GM18499 (cell line): ENCODE results near the gene PTRH2.
"Not testable (repeated sequence)": the region's sequence is repeated elsewhere in the genome, so short reads cannot be mapped to it uniquely, and the experiment has no call there.

ENCODE experiments used
- ATAC-seq: cut with Tn5 transposase; IDR thresholded peaks from one replicate; pipeline ENCODE4 v1.9.1; 2021; ENCODE audit warnings: moderate number of reproducible peaks; ENCODE audit not compliant: insufficient read depth, unreplicated experiment

PTRH2 gene

DNA sequence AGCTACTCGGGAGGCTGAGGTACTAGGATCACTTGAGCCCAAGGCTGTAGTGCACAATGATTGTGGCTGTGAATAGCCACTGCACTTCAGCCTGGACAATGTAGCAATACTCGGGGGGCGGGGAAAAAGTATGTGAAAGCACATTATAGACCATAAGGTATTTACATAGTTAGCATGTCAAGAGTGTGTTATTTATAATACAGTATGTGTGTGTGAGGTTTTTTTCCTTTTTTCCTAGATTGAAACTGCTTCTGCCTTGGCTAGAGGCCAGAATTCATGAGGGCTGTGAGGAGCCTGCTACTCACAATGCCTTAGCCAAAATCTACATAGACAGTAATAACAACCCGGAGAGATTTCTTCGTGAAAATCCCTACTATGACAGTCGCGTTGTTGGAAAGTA is 30.5 kb downstream of the PTRH2 start:
- no peak for ATAC-seq

DNA sequence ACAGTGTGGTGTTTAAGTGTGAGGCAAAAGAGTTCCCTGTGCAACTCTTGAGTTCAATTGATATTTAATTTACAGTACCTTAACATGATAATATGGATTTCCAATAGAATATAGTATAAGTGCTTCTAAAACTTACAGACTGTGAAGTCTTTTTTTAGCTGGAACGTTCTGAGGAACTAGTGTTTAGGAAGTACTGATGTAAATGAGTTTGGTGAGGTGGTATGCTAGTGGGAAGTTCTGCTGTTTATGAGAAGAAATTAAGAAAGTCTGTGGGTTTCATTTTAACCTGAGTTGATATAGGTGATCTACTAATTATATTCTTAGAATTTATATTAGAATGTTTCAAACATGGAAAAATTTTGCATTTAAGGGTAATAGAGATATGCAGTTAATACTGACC is 32.0 kb downstream of the PTRH2 start:
- no peak for ATAC-seq

DNA sequence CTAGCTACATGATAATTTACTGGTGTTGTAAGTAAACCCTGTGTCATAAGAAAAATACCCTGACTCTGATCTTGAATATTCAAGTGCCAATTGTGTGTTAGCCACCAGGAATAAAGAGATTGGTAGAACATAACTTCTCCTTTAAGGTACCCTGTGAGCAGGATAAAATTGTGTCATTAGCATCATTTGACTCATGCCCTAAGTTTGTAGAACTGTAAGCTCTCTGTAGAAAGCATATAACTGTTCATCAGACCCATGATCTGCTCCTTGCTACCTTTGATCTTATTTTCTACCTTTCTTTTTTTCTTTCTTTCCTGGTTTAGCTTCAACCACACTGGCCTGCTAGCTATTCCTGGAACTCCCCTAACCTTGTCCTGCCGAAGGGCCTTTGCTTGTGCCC is 35.8 kb downstream of the PTRH2 start:
- no peak for ATAC-seq

DNA sequence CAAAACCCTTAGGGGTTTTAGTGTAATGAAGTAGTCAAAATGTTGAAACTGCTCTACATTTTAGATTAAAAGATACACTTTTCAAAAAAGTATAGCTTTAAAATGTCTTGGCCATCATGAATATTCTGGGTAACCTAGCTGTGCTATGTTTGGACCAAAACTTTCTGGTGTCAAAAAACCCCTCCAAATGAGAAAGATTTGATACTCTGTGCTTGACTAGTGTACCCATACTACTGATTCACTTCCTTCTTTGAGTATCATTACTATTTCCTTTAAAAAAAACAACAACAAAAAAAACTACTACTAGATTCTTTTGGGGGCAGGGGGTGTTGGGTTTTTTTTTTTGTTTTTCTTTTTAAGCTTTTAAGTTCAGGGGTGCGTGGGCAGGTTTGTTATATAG is 37.3 kb downstream of the PTRH2 start:
- no peak for ATAC-seq

DNA sequence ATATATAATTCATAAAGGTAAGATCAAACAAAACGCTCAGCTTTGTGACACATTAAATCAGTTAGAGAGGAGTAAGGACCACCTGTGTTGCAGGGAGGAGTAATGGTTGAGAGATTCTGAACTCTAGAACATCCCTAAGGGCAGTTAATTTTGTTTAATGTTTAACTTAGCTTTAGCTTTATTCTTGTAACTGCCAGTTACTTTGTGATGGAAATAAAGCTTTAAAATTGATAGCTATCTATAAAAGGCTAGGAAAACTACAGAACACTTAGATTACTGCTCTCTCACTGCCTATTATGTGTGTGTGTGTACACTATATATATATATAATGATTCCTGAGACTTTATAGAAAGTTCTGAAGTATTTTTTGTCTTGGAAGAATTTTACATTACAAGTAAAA is 37.8 kb downstream of the PTRH2 start:
- ATAC-seq, result no peak

DNA sequence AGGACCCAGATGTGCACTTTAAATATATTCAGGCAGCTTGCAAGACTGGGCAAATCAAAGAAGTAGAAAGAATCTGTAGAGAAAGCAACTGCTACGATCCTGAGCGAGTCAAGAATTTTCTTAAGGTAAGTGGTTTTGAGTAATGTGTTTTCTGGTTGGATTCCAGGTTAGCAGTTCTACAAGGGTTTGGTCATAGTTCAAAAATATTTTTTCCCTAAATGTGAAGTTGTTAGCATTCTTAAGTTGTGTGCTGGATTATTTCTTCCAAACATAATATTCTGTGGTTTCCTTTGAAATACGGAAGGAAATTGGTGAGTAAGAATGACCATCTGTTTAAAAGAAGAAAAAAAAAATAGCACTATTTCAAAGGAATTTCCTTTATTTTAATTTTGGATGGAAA is 38.4 kb downstream of the PTRH2 start:
- no peak for ATAC-seq

DNA sequence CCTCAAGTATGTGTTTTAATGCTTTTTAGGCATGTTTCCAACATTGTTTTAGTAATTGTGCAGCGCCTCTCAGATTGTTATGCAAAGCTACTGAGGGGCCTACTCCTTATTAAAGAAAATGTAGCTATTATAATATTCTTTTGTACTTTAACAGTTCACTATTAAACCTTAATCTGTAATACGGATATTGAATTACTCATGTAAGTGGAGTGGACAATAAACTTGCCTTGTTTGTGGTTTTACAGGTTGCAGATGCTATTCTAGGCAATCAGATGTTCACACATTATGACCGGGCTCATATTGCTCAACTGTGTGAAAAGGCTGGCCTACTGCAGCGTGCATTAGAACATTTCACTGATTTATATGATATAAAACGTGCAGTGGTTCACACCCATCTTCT is 41.0 kb downstream of the PTRH2 start:
- ATAC-seq, result no peak

DNA sequence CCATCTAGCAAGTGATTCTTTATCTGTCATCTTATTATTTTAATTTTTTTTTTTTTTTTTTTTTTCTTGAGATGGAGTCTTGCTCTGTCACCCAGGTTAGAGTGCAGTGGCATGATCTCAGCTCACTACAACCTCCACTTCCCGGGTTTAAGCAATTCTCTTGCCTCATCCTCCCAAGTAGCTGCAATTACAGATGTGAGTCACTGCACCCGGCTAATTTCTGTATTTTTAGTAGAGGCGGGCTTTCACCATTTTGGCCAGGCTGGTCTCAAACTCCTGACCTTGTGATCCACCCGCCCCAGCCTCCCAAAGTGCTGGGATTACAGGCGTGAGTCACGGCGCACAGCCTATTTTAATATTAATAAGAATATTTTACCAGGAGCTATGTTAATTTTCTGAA is 50.6 kb downstream of the PTRH2 start:
- ATAC-seq, result not testable (repeated sequence)

DNA sequence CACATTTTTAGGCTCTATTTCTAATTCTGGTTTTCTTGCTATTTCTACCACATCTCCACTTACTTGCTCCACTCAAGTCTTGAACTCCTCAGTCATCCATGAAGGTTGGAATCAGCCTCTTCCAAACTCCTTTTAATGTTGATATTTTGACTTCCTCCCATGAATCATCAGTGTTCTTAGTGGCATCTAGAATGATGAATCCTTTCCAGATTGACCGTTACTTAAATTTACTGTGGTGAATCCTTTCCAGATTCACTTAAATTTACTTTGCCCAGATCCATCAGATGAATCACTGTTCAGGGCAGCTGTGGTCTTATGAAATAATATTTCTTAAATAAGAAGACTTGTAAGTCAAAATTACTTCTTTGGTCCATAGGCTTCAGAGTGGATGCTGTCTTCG is 55.1 kb downstream of the PTRH2 start:
- ATAC-seq, result no peak

DNA sequence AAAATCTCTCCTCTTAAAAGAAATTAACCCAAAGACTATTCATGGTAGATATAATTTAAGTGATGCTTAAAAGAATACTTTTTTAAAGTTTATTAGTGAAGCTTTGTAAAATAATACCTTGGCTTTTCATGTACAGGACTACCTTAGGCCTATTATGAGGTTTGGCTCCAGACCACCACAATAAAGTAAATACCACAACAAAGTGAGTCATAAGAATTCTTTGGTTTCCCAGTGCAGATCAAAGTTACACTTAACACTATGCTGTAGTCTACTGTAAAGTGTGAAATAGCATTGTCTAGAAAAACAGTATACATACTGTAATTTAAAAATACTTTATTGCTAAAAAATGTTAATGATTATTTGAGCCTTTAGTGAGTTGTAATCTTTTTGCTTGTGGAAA is 55.9 kb downstream of the PTRH2 start:
- no peak for ATAC-seq

DNA sequence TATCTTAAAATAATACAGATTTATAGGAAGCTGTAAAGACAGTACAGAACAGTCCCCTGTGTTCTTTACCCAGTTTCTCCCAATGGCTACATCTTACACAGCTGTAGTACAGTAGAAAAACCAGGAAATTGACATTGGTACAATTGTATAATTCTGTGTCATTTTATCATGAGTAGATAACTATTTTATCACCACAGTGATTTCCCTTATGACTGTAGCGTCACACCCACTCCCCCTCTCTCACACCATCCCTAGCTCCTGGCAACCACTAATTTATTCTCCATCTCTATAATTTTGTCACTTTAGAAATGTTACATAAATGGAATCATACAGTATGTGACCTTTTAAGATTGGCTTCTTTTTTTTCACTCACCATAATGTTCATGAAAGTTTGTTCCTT is 56.6 kb downstream of the PTRH2 start:
- no peak for ATAC-seq

DNA sequence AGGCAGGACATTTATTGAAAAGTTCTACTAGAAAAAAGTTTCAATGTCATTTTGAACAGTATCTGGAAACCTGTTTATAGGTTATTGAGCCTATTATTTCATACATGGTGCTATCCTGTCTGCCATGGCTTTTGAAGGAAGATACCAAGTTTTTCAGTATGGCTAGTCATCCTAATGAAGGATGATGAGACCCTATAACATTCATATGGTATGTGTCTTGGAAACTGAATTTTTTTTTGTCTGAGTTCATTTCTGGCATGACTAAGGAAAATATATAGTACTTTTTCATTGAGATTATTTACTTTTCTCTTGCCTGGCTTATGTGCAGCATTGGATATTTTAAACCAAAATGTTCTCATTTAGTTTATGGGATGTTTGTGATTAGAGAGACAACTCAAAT is 57.3 kb downstream of the PTRH2 start:
- ATAC-seq, result no peak
